Cardiac muscle cell (in vitro differentiated cells and primary cell): ENCODE measurements around the gene DHRSX. TPM values are rescaled to one million over a fixed set of nuclear protein-coding genes. Genes with fewer than 3 reads are reported as not detected.

Source experiments
- DNase-seq, 2 donors: peaks; one replicate each; pipeline versions ENCODE4 v3.0.0 to v3.0.0-alpha.2; 2010 to 2017; ENCODE audit warnings: low read depth in 1 of 2, low spot score in 1 of 2
- H3K27ac ChIP-seq: fragments of 200-600 bp; sonication (generic); 2 replicates; pipeline ENCODE4 v1.5.1; 2016
- H3K27me3 ChIP-seq: fragments of 200-600 bp; sonication (generic); 2 replicates; pipeline ENCODE4 v1.6.0; 2016; ENCODE audit warnings: control low read depth
- H3K36me3 ChIP-seq: fragments of 200-600 bp; sonication (generic); 2 replicates; pipeline ENCODE4 v1.5.1; 2016; ENCODE audit warnings: control low read depth
- H3K4me1 ChIP-seq: fragments of 200-600 bp; sonication (generic); 2 replicates; pipeline ENCODE4 v1.8.1; 2017; ENCODE audit warnings: low read depth, mild to moderate bottlenecking, mixed run types
- H3K4me3 ChIP-seq: fragments of 200-600 bp; sonication (generic); 2 replicates; pipeline ENCODE4 v1.5.1; 2016; ENCODE audit warnings: mild to moderate bottlenecking
- H3K9me3 ChIP-seq: fragments of 200-600 bp; sonication (generic); 2 replicates; pipeline ENCODE4 v1.5.1; 2017; ENCODE audit warnings: low read depth, mild to moderate bottlenecking, control low read depth
- polyA plus RNA-seq: library from polyadenylated mRNA; unstranded; fragments of >200 nt; fragmentation: Nextera tagmentation; extraction: Ambion mirVana; gene quantifications from 2 replicates; pipeline ENCODE4 v1.2.1, GENCODE V29; 2016
- total RNA-seq: library from RNA; depleted of rRNA; stranded (reverse); fragments of >200 nt; gene quantifications from 2 replicates; pipeline ENCODE4 v1.2.3, GENCODE V29; 2016
- TF ChIP-seq, protein P1 (sequence below): IDR thresholded peaks from 2 replicates; pipeline ENCODE4 v1.5.1; 2012; ENCODE audit warnings: low read depth, mild to moderate bottlenecking, low read length

The DHRSX gene
- total and polyA plus RNA-seq, 2 experiments from 2014 or later: 20.4 to 33.4 TPM

DNA sequence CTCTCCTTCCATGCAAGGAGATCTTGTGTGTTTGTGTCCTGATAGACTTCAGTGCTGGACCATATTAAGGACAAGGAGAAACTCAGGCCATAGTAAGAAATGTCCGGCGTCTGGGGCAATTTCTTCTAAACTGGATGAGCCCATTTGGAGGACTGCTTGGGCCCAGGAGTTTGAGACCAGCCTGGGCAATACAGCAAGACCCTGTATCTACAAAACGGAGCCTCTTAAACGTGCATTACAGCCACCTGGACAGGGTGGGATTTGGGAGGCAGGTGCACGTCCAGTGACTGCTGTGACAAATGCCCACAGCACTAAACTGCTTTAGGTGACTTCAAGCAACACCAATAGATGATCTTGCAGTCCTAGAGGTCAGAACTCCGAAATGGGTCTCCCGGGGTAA is 311.9 kb downstream of the DHRSX start:
- TF ChIP-seq, protein P1, sequence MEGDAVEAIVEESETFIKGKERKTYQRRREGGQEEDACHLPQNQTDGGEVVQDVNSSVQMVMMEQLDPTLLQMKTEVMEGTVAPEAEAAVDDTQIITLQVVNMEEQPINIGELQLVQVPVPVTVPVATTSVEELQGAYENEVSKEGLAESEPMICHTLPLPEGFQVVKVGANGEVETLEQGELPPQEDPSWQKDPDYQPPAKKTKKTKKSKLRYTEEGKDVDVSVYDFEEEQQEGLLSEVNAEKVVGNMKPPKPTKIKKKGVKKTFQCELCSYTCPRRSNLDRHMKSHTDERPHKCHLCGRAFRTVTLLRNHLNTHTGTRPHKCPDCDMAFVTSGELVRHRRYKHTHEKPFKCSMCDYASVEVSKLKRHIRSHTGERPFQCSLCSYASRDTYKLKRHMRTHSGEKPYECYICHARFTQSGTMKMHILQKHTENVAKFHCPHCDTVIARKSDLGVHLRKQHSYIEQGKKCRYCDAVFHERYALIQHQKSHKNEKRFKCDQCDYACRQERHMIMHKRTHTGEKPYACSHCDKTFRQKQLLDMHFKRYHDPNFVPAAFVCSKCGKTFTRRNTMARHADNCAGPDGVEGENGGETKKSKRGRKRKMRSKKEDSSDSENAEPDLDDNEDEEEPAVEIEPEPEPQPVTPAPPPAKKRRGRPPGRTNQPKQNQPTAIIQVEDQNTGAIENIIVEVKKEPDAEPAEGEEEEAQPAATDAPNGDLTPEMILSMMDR: no peak
- Histone ChIP-seq H3K36me3 (no peaks in the 10 kb centered on the region), H3K4me3 (no peak overlapping the region), H3K4me1 (no peaks in the 10 kb centered on the region), H3K27ac (no peak overlapping the region), H3K9me3 (peaks cover 3% of the 10 kb centered on the region), H3K27me3 (no peaks in the 10 kb centered on the region)
- DNase-seq: no peak

DNA sequence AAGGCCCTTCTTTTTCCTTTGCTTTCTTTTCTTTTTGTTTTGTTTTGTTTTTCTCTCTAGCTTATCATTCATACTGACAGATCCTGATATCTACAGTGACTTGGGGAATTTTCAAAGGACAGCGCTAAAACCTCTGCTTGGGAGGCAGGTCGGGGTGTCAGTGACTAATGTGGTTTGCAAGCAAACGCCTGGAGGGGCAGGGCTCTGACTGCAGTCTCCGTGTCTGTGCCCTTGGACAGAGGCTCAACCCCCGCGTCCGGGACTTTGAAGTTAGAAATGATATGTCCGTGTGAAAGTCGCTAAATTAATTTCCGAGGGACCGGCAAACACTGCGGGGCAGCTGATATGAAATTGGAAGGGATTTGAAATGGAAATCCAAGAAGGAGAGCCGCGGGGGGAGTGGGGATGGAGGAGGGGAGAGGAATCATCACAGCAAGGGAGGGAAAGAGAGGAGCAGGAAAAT is 312.4 kb downstream of the DHRSX start:
- no peak for DNase-seq
- Histone ChIP-seq H3K27ac (no peak overlapping the region), H3K4me3 (no peak overlapping the region)

DNA sequence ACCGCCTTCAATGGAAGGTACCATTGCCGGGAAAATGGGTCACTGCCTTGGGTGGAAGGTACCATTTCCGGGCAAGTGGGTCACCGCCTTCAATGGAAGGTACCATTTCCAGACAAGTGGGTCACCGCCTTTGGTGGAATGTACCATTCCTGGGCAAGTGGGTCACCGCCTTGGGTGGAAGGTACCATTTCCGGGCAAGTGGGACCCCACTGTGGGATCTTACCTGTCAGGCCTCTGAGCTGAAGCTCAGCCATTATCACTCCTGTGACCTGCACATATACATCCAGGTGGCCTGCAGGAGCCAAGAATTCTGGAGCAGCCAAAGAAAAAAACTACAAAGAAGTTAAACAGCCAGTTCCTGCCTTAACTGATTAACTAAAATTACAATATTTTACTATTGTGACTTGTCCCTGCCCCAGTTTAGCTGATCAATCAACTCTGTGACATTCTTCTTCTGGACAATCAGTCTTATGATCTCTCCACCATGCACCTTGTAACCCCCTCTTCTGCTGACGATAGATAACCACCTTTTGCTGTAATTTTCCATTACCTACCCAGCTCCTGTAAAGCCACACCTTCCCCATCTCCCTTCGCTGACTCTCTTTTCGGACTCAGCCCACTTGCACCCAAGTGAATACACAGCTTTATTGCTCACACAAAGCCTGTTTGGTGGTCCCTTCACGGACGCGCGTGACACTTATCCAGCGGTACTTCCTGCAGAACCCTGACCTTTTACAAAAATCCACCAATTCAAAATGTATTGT is 313.2 kb downstream of the DHRSX start:
- TF ChIP-seq, protein P1: no peak
- H3K4me3 ChIP-seq: no peak overlapping the region
- H3K27me3 ChIP-seq: no peaks in the 10 kb centered on the region
- H3K9me3 ChIP-seq: peaks cover 3% of the 10 kb centered on the region
- no peaks in the 10 kb centered on the region for H3K36me3 ChIP-seq
- no peak overlapping the region for H3K27ac ChIP-seq
- H3K4me1 ChIP-seq: no peaks in the 10 kb centered on the region
- DNase-seq: no peak

More for the DNA sequence above, 312.4 kb downstream of the DHRSX start:
- peaks cover 3% of the 10 kb centered on the region for H3K9me3 ChIP-seq
- TF ChIP-seq, protein P1: no peak
- H3K4me1 ChIP-seq: no peaks in the 10 kb centered on the region
- H3K36me3 ChIP-seq: no peaks in the 10 kb centered on the region
- no peaks in the 10 kb centered on the region for H3K27me3 ChIP-seq

DNA sequence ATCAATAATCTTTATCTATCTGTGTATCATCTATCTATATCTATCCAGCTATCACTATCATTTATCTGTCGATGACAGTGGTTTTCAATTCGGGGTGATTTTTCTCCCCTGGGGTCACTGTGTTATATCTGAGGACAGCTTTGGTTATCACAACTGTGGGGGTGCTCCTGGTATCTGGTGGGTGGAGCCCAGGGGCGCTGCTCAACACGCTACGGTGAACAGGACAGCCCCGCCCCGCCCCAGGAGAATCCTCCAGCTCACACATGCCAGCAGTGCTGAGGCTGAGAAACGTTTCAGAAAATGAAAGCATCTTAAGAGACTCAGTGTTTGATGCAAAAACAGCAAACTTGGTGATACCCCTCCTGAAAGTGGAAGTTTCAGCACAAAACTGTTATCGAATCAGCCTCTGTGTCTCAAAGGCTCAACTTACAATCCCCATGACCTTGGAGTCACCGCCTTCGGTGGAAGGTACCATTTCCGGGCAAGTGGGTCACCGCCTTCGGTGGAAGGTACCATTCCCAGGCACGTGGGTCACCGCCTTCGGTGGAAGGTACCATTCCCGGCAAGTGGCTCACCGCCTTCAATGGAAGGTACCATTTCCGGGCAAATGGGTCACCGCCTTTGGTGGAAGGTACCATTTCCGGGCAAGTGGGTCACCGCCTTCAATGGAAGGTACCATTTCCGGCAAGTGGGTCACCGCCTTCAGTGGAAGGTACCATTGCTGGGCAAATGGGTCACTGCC is 315.3 kb downstream of the DHRSX start:
- Histone ChIP-seq H3K4me1 (no peaks in the 10 kb centered on the region), H3K9me3 (peaks cover 3% of the 10 kb centered on the region), H3K27ac (no peak overlapping the region), H3K27me3 (no peaks in the 10 kb centered on the region), H3K36me3 (no peaks in the 10 kb centered on the region), H3K4me3 (no peak overlapping the region)
- TF ChIP-seq, protein P1: no peak
- DNase-seq: no peak

DNA sequence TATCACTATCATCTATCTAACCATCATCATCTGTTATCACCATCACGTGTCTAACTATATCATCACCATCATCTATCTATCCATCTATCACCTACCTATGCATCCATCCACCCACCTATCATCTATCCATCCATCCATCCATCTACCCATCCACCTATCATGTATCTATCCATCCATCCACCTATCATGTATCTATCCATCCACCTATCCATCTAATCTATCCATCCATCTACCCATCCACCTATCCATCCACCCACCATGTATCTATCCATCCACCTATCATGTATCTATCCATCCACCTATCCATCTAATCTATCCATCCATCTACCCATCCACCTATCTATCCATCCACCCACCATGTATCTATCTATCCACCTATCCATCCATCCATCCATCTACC is 316.7 kb downstream of the DHRSX start:
- peaks cover 3% of the 10 kb centered on the region for H3K9me3 ChIP-seq
- no peak overlapping the region for H3K27ac ChIP-seq
- TF ChIP-seq, protein P1: no peak
- no peaks in the 10 kb centered on the region for H3K36me3 ChIP-seq
- no peaks in the 10 kb centered on the region for H3K27me3 ChIP-seq
- no peaks in the 10 kb centered on the region for H3K4me1 ChIP-seq
- no peak overlapping the region for H3K4me3 ChIP-seq
- no peak for DNase-seq
